ENCODE measurements around the gene RABEP1. TPM values are rescaled to one million over a fixed set of nuclear protein-coding genes. Genes with fewer than 3 reads are reported as not detected.

RABEP1 gene
- total RNA-seq, 1 donor from 2014 or later = 44.2 TPM

GRCh38 chr17:5379351-5380107, 97.4 kb downstream of the RABEP1 start:
- Histone ChIP-seq H3K4me3 (no peak overlapping the region), H3K36me3 (peaks cover 100% of the 10 kb centered on the region), H3K4me1 (no peaks in the 10 kb centered on the region), H3K27me3 (ENCODE audit: low read depth) (no peaks in the 10 kb centered on the region), H3K9me3 (no peaks in the 10 kb centered on the region), H3K27ac (no peak overlapping the region)
- TF ChIP-seq, protein P1, sequence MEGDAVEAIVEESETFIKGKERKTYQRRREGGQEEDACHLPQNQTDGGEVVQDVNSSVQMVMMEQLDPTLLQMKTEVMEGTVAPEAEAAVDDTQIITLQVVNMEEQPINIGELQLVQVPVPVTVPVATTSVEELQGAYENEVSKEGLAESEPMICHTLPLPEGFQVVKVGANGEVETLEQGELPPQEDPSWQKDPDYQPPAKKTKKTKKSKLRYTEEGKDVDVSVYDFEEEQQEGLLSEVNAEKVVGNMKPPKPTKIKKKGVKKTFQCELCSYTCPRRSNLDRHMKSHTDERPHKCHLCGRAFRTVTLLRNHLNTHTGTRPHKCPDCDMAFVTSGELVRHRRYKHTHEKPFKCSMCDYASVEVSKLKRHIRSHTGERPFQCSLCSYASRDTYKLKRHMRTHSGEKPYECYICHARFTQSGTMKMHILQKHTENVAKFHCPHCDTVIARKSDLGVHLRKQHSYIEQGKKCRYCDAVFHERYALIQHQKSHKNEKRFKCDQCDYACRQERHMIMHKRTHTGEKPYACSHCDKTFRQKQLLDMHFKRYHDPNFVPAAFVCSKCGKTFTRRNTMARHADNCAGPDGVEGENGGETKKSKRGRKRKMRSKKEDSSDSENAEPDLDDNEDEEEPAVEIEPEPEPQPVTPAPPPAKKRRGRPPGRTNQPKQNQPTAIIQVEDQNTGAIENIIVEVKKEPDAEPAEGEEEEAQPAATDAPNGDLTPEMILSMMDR (IDR thresholded peaks at IDR 0.05) = no peak
- no peak for ATAC-seq
- no peak for DNase-seq
- intact Hi-C loops (cut with DNase I) = no loop called here

DNA sequence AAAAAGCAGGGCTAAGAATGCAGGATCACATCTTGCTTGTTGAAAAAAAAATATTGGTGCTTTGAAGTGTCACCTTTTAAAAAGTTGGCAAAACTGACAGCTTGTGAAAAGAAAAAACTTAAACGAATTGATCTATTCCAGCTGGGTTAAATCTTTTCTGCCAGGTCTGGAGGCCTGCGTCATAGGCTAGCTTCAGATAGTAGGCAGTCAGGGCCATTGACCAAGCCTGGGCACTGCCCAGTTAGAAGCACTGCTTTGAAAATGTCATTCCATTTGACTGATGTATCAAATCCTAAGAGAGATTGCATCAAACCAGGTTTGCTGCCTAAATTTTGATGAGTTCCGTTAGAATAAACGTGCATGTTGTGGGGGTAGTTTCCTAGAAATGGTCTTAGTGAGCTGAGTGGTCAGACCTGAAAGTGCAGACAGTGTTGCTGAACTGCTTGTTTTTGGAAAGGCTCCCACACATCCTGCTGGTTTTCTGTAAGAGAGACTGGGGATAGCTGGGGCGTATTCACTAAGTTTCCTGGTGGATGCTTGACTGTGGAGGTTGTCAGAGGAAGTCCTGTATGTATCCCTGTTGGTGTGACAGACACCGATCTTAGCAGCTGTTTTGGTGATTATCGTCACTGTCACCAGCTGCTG, 98.5 kb downstream of the RABEP1 start:
- ATAC-seq (no peak), DNase-seq (no peak)
- H3K4me1 ChIP-seq = no peaks in the 10 kb centered on the region
- H3K27ac ChIP-seq = no peak overlapping the region
- H3K9me3 ChIP-seq = no peaks in the 10 kb centered on the region
- H3K27me3 ChIP-seq (ENCODE audit: low read depth) = no peaks in the 10 kb centered on the region
- H3K4me3 ChIP-seq = no peak overlapping the region
- TF ChIP-seq, protein P1 (IDR thresholded peaks at IDR 0.05) = no peak
- peaks cover 100% of the 10 kb centered on the region for H3K36me3 ChIP-seq
- intact Hi-C loops (cut with DNase I) = no loop called here

GRCh38 chr17:5381542-5381941, 99.5 kb downstream of the RABEP1 start:
- no peak for ATAC-seq
- peaks cover 100% of the 10 kb centered on the region for H3K36me3 ChIP-seq
- TF ChIP-seq, protein P1 (IDR thresholded peaks at IDR 0.05) = no peak
- H3K4me1 ChIP-seq = no peaks in the 10 kb centered on the region
- no peak for DNase-seq
- no peak overlapping the region for H3K4me3 ChIP-seq
- no peak overlapping the region for H3K27ac ChIP-seq
- intact Hi-C loops (cut with DNase I) = no loop called here
- no peaks in the 10 kb centered on the region for H3K9me3 ChIP-seq
- H3K27me3 ChIP-seq (ENCODE audit: low read depth) = no peaks in the 10 kb centered on the region

GRCh38 chr17:5391678-5392077, 109.6 kb downstream of the RABEP1 start:
- no peak for DNase-seq
- TF ChIP-seq, protein P1 (IDR thresholded peaks at IDR 0.05) = no peak
- Histone ChIP-seq H3K27ac (no peak overlapping the region), H3K9me3 (no peaks in the 10 kb centered on the region), H3K4me1 (no peaks in the 10 kb centered on the region), H3K27me3 (ENCODE audit: low read depth) (no peaks in the 10 kb centered on the region), H3K36me3 (peaks cover 97% of the 10 kb centered on the region), H3K4me3 (no peak overlapping the region)
- intact Hi-C loops (cut with DNase I) = no loop called here
- peak; percentile 72 to 92 for ATAC-seq

DNA sequence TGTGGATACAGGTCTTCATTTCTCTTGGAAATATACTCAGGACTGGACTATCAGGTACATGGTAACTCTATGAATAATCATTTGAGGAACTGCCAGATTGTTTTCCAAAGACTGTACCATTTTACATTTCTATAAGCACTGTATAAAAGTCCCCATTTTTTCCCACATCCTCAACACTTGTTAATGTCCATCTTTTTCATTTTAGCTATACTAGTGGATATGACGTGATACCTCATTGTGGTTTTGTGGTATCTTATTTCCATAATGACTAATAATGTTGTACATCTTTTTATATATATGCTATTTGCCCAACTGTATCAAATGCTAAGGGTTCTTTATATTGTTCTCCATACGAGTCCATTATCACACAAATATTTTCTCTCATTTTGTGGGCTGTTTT, 114.5 kb downstream of the RABEP1 start:
- H3K36me3 ChIP-seq = peaks cover 100% of the 10 kb centered on the region
- TF ChIP-seq, protein P1 (IDR thresholded peaks at IDR 0.05) = no peak

More for the DNA sequence above, 114.5 kb downstream of the RABEP1 start:
- Histone ChIP-seq H3K27me3 (ENCODE audit: low read depth) (no peaks in the 10 kb centered on the region), H3K4me1 (no peaks in the 10 kb centered on the region), H3K4me3 (no peak overlapping the region), H3K27ac (no peak overlapping the region), H3K9me3 (no peaks in the 10 kb centered on the region)
- DNase-seq (no peak), ATAC-seq (no peak)
- intact Hi-C loops (cut with DNase I) = no loop called here
